ENCODE data around the gene RHOB. TPM values are rescaled to one million over a fixed set of nuclear protein-coding genes. Genes with fewer than 3 reads are reported as not detected.

RHOB gene
- total and polyA plus RNA-seq, 2 of the 13 experiments (the other 11 are each of a cell fraction or from before 2014, with no cell fraction given): 192 to 268 TPM

DNA sequence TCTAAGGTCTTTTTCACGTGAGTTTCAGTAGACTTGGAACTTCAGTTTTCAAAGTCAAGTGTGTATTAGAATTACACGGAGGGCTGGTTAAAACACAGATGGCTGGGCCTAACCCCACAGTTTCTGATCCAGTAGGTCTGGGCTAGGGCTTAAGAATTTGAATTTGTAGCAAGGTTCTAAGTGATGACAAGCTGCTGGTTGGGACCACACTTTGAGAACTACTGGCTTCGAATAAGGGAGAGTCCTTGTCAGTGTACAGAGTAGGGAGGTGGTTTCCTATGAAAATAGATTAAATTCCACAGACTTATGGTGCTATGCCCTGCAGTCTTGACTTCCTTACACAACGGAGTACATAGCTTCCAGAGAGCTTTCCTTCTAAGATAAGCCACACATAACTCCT is 4.5 kb downstream of the RHOB start:
- Histone ChIP-seq H3K4me1 (ENCODE audit: insufficient read depth, low read length) (peaks cover 46% of the 10 kb centered on the region), H3K36me3 (replicated peaks in 1 of 2; ENCODE audit: control insufficient read depth in 1 of 2, insufficient read depth in 2 of 2, low read length in 2 of 2) (peaks cover 2 to 14% of the 10 kb centered on the region in 2 experiments; a peak in 4 of 5 replicates), H4K20me1 (ENCODE audit: insufficient read depth, low read length) (peaks cover 37% of the 10 kb centered on the region), H3K4me3 (replicated peaks in 1 of 3; ENCODE audit: insufficient read depth in 1 of 3, low read depth in 2 of 3, low read length in 3 of 3) (no peak overlapping the region), H3K4me2 (ENCODE audit: low read depth, low read length) (no peak overlapping the region), H3K27ac (ENCODE audit: extremely low read length, insufficient read depth, low read length) (peak overlapping the region; percentile 92), H2AFZ (ENCODE audit: low read length) (no peak overlapping the region), H3K79me2 (ENCODE audit: insufficient read depth, low read length) (peaks cover 30% of the 10 kb centered on the region), H3K9ac (ENCODE audit: insufficient read depth, low read depth, low read length) (no peak overlapping the region), H3K9me3 (ENCODE audit: low read length) (no peaks in the 10 kb centered on the region), H3K27me3 (ENCODE audit: control insufficient read depth in 1 of 2, insufficient read depth in 2 of 2, low read length in 2 of 2) (no peaks in the 10 kb centered on the region; a peak in 1 of 5 replicates)
- POLR2A ChIA-PET: interaction anchor here (1.2 to 18.3 kb wide), 14 partner anchors 7 to 184 kb away, joined by 3 to 1537 read pairs (median 96); no protein-coding TSS in a partner anchor
- BruUV-seq (replicated peaks): no TSS peak
- intact Hi-C loops (cut with micrococcal nuclease; ENCODE audit: unreplicated experiment): no loop called here
- no peak for DNase-seq (ENCODE audit: low spot score)
- TF ChIP-seq MNT (IDR thresholded peaks at IDR 0.05) (no peak), U2AF1 (optimal IDR thresholded peaks at IDR 0.05; ENCODE audit: low read depth, low read length) (peak; percentile 39)
- in situ Hi-C loops (cut with HindIII; ENCODE audit: extremely low pct_ligation_motif_present, low pct_unique_long_range_greater_than_20kb): loop anchor here (5.0 kb wide), 1 partner anchor 36 kb away; no protein-coding TSS in a partner anchor
- CTCF ChIA-PET (ENCODE audit: low intra/inter-chr PET ratio, low total read pairs): interaction anchor here (2.0 kb wide), 1 partner anchor 185 kb away, joined by 5 read pairs; no protein-coding TSS in a partner anchor
- no peak for FAIRE-seq
- ATAC-seq: peak; percentile 0; the same call in 1 of the 3 replicates
- 46% methylated on average over 4 of the region's 4 CpGs for WGBS (ENCODE audit: low lambda C conversion rate)

GRCh38 chr2:20451761-20452499 is 5.1 kb downstream of the RHOB start:
- in situ Hi-C loops (cut with HindIII; ENCODE audit: extremely low pct_ligation_motif_present, low pct_unique_long_range_greater_than_20kb): loop anchor here (5.0 kb wide), 1 partner anchor 35 kb away; no protein-coding TSS in a partner anchor
- Histone ChIP-seq H3K27ac (ENCODE audit: extremely low read length, insufficient read depth, low read length) (no peak overlapping the region), H3K4me1 (ENCODE audit: insufficient read depth, low read length) (peaks cover 51% of the 10 kb centered on the region), H3K36me3 (replicated peaks in 1 of 2; ENCODE audit: control insufficient read depth in 1 of 2, insufficient read depth in 2 of 2, low read length in 2 of 2) (peaks cover 2 to 14% of the 10 kb centered on the region in 2 experiments; a peak in 4 of 5 replicates), H3K9ac (ENCODE audit: insufficient read depth, low read depth, low read length) (no peak overlapping the region), H3K4me2 (ENCODE audit: low read depth, low read length) (no peak overlapping the region), H4K20me1 (ENCODE audit: insufficient read depth, low read length) (peaks cover 37% of the 10 kb centered on the region), H3K27me3 (ENCODE audit: control insufficient read depth in 1 of 2, insufficient read depth in 2 of 2, low read length in 2 of 2) (no peaks in the 10 kb centered on the region; a peak in 1 of 5 replicates), H3K9me3 (ENCODE audit: low read length) (no peaks in the 10 kb centered on the region), H3K79me2 (ENCODE audit: insufficient read depth, low read length) (peaks cover 26% of the 10 kb centered on the region), H2AFZ (ENCODE audit: low read length) (no peak overlapping the region), H3K4me3 (replicated peaks in 1 of 3; ENCODE audit: insufficient read depth in 1 of 3, low read depth in 2 of 3, low read length in 3 of 3) (no peak overlapping the region)
- FAIRE-seq (no peak), DNase-seq (ENCODE audit: low spot score) (no peak), ATAC-seq (no peak; the same call in 2 of the 3 replicates)
- intact Hi-C loops (cut with micrococcal nuclease; ENCODE audit: unreplicated experiment): no loop called here
- CTCF ChIA-PET (ENCODE audit: low intra/inter-chr PET ratio, low total read pairs): interaction anchor here (1.1 to 1.3 kb wide), 2 partner anchors 183 to 184 kb away, joined by 4 read pairs; no protein-coding TSS in a partner anchor
- WGBS (ENCODE audit: low lambda C conversion rate): 83% methylated on average over 7 of the region's 7 CpGs
- POLR2A ChIA-PET: interaction anchor here (0.7 to 18.3 kb wide), 13 partner anchors 7 to 183 kb away, joined by 3 to 1537 read pairs (median 97); no protein-coding TSS in a partner anchor
- BruUV-seq (replicated peaks): no TSS peak
- no peak for TF ChIP-seq HIC2 (CRISPR knock-in tag; IDR thresholded peaks at IDR 0.05; ENCODE audit: low read depth)
- no peak for TF ChIP-seq SP2 (CRISPR knock-in tag; IDR thresholded peaks at IDR 0.05)
- no peak for TF ChIP-seq RFX5 (IDR thresholded peaks at IDR 0.05; ENCODE audit: low read depth, low read length)
- TF ChIP-seq ZBTB39 (CRISPR knock-in tag; IDR thresholded peaks at IDR 0.05): no peak
- TF ChIP-seq ARNT2 (CRISPR knock-in tag; IDR thresholded peaks at IDR 0.05; ENCODE audit: low read depth): no peak
- no peak for TF ChIP-seq HHEX (CRISPR knock-in tag; IDR thresholded peaks at IDR 0.05)
- TF ChIP-seq ZNF746 (CRISPR knock-in tag; IDR thresholded peaks at IDR 0.05): no peak
- TF ChIP-seq SYNCRIP (IDR thresholded peaks at IDR 0.05; ENCODE audit: insufficient read depth, low read depth, low read length): no peak
- TF ChIP-seq HES4 (CRISPR knock-in tag; IDR thresholded peaks at IDR 0.05; ENCODE audit: borderline replicate concordance): no peak
